ENCODE results near the gene CARD14. TPM values are rescaled to one million over a fixed set of nuclear protein-coding genes. Genes with fewer than 3 reads are reported as not detected.
A peak's percentile ranks its signal among the peaks of the same experiment; 100 is the strongest.

Gene CARD14
- total and polyA plus RNA-seq, 2 experiments from 2014 or later: 2.7 to 2.9 TPM

DNA sequence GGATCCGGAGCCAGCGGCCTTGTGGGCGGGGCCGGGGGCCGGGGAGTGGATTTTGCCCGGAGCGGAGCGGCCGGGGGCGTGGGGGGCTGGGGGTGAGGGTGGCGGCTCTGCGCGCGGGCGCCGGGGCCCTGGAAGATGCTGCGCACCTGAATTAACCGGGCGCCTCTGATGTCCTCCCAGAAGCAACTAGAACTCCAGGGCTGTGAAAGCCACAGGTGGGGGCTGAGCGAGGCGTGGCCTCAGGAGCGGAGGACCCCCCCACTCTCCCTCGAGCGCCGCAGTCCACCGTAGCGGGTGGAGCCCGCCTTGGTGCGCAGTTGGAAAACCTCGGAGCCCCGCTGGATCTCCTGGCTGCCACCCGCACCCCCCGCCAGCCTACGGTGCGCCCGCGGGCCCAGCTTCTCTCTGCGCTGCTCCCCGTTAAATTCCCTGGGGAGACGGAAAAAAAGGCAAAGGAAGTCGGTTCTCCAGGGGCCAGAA, 50.9 kb downstream of the CARD14 start:
- H3K9me3 ChIP-seq (ENCODE audit: low read depth): no peaks in the 10 kb centered on the region
- H3K4me1 ChIP-seq (ENCODE audit: low read depth): peaks cover 4% of the 10 kb centered on the region
- no peaks in the 10 kb centered on the region for H3K27me3 ChIP-seq
- H3K36me3 ChIP-seq: peaks cover 2% of the 10 kb centered on the region
- peak overlapping the region; percentile 96 for H3K4me3 ChIP-seq
- DNase-seq (ENCODE audit: low read depth in 1 of 2, low spot score in 1 of 2): peak; percentile 16 to 32
- no peak for TF ChIP-seq CTCF (IDR thresholded peaks at IDR 0.05; ENCODE audit: low read depth, low read length)
- H3K27ac ChIP-seq: peak overlapping the region; percentile 49

GRCh38 chr17:80221351-80222105, 51.7 kb downstream of the CARD14 start:
- Histone ChIP-seq H3K27me3 (no peaks in the 10 kb centered on the region), H3K9me3 (ENCODE audit: low read depth) (no peaks in the 10 kb centered on the region), H3K36me3 (no peaks in the 10 kb centered on the region), H3K4me1 (ENCODE audit: low read depth) (peaks cover 4% of the 10 kb centered on the region), H3K27ac (no peak overlapping the region), H3K4me3 (peak overlapping the region; percentile 96)
- no peak for DNase-seq (ENCODE audit: low read depth in 1 of 2, low spot score in 1 of 2)
- no peak for TF ChIP-seq CTCF (IDR thresholded peaks at IDR 0.05; ENCODE audit: low read depth, low read length)

DNA sequence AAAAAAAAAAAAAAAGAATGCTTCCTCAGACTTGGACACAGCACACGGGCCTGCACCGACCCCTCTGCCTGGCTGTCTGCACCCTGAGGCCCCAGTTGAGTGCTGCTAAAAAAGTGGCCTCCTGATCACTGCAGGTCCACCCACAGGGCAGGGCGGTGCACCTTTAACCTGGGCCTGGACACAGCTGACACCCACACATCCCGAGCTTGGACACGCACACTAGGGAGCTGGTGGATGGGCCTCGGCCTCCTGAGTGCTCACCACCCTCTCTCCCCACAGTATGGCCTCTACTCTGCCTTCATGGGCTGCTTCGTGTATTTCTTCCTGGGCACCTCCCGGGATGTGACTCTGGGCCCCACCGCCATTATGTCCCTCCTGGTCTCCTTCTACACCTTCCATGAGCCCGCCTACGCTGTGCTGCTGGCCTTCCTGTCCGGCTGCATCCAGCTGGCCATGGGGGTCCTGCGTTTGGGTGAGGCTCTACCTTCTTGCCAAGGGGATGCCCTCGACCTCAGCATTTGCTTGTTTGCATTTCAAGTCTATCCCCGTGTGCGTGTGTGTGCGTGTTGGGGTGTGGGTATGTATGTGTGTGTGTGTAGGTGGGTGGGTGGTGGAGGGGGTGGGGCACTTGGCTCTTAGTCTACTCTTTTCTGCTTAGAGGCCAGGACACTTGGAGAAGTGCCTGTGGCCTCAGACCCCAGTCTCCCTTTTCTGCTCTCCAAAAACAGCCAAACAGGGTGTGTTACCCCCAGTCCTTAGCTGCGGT, 52.7 kb downstream of the CARD14 start:
- no peak overlapping the region for H3K4me3 ChIP-seq
- peaks cover 4% of the 10 kb centered on the region for H3K4me1 ChIP-seq (ENCODE audit: low read depth)
- no peaks in the 10 kb centered on the region for H3K27me3 ChIP-seq
- no peaks in the 10 kb centered on the region for H3K9me3 ChIP-seq (ENCODE audit: low read depth)
- no peak for DNase-seq (ENCODE audit: low read depth in 1 of 2, low spot score in 1 of 2)
- no peak for TF ChIP-seq CTCF (IDR thresholded peaks at IDR 0.05; ENCODE audit: low read depth, low read length)
- H3K27ac ChIP-seq: no peak overlapping the region
- no peaks in the 10 kb centered on the region for H3K36me3 ChIP-seq

DNA sequence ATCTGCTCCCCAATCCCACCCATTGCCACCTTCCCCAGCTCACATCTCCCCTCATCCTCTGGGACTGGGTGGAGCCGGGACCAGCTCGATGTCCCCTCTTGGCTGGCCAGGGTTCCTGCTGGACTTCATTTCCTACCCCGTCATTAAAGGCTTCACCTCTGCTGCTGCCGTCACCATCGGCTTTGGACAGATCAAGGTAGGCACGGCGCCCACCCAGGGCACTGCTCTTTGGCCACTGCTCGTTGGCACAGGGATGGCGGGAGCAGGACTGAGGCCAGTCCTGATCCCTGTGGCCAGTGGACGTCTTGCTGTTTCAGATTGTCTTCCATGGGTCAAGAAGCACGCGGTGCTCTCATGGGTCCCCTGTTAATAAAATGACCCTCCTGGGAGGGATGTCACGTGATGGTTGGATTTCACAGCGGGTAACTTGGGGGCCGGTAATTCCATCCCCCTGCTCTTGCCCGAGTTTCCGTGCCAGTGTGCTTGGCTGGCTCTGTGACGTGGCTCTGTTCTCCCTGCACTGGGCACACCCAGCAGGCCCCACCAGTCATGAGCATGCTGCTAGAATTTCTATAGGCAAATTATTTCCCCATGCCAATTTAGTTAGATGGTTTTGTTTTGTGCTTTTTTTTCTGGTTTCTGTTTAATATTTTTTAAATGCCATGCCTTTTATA, 53.4 kb downstream of the CARD14 start:
- H3K9me3 ChIP-seq (ENCODE audit: low read depth): no peaks in the 10 kb centered on the region
- H3K27ac ChIP-seq: no peak overlapping the region
- DNase-seq (ENCODE audit: low read depth in 1 of 2, low spot score in 1 of 2): no peak
- H3K4me3 ChIP-seq: no peak overlapping the region
- peaks cover 4% of the 10 kb centered on the region for H3K4me1 ChIP-seq (ENCODE audit: low read depth)
- H3K27me3 ChIP-seq: no peaks in the 10 kb centered on the region
- no peak for TF ChIP-seq CTCF (IDR thresholded peaks at IDR 0.05; ENCODE audit: low read depth, low read length)
- H3K36me3 ChIP-seq: no peaks in the 10 kb centered on the region

DNA sequence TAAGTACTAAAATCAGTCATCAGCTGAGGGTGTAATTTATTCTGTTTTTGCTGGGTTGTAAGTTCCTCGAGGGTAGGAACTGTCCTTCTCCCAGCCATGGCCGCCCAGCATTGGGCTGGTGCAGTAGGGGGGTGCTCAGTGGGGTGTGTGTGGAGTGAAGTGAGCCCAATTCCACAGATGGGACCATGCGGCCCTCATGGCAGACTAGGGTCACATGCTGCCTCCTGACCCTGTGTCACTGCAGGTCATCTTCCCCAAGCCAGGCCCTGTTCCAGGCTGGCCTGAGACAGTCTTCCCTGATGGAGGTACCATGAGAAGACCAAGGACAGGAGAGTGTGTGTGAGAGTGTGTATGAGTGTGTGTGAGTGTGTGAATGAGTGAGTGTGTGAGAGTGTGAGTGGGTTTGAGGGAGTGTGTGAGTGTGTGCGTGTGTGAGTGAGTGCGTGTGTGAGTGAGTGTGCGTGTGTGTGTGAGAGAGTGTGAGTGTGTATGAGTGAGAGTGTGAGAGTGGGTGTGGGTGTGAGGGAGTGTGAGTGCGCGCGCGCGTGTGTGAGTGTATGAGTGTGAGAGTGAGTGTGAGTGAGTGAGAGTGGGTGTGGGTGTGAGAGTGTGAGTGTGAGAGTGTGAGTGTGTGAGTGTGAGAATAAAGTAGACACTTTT, 54.1 kb downstream of the CARD14 start:
- peaks cover 4% of the 10 kb centered on the region for H3K4me1 ChIP-seq (ENCODE audit: low read depth)
- no peak overlapping the region for H3K4me3 ChIP-seq
- no peak overlapping the region for H3K27ac ChIP-seq
- no peaks in the 10 kb centered on the region for H3K36me3 ChIP-seq
- DNase-seq (ENCODE audit: low read depth in 1 of 2, low spot score in 1 of 2): no peak
- no peaks in the 10 kb centered on the region for H3K9me3 ChIP-seq (ENCODE audit: low read depth)
- H3K27me3 ChIP-seq: no peaks in the 10 kb centered on the region
- no peak for TF ChIP-seq CTCF (IDR thresholded peaks at IDR 0.05; ENCODE audit: low read depth, low read length)

All from cardiac muscle cell (in vitro differentiated cells and primary cell).